Skin epidermis (tissue), 12 donors: ENCODE results near the gene RAD18.

Experiments
- H3K27ac ChIP-seq, 21 experiments: fragments of 200-600 bp; sonication (generic) in 11 of 21; one replicate each; pipeline ENCODE4 v1.5.0; 2020; ENCODE audit warnings: mild to moderate bottlenecking in 3 of 21, inconsistent platforms in 2 of 21, moderate library complexity in 2 of 21
- H3K4me3 ChIP-seq, 7 experiments: fragments of 200-600 bp; sonication (generic) in 2 of 7; one replicate each; pipeline ENCODE4 v1.5.0; 2020; ENCODE audit warnings: inconsistent platforms in 2 of 7, mild to moderate bottlenecking in 2 of 7, moderate library complexity in 1 of 7

RAD18 gene

DNA sequence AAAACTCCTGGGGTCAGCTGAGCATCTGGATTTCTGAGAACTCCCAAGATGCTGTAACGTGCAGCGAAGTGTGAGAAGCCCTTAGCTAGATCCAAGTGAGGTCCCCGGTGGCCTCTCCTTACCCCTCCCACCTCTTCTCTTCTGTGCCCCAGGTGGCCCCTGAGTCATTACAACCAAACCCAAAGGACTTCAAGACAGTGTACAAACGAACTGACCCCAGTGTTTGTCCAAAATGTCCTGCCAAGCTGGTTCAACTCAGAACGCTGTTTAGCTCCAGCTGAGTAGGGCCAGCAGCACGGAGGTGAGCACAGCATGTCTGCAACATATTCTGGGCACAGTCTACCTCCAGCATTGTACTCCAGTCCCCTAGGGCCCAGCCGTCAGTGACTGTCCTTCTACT, 119.9 kb downstream of the RAD18 start:
- no peak overlapping the region for H3K4me3 ChIP-seq
- no peak overlapping the region for H3K27ac ChIP-seq

DNA sequence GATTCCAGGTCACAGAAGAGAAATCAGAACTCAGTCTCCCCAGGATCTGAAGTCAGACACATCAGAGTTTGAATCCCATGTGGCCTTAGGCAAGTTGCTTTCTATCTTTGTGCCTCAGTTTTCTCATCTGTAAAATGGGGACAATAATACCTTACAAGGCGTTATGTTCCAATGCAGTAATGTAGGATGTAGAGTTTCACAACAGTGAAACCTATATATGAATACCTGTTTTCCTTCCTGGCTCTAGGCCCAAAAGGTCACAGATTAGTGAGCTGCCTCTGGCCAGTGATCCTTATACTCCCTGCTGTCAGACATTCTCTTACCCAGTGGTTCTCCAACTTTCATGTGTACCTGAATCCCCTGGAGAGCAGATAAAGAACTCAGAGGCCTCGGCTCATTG, 121.0 kb downstream of the RAD18 start:
- no peak overlapping the region for H3K27ac ChIP-seq
- H3K4me3 ChIP-seq = no peak overlapping the region

DNA sequence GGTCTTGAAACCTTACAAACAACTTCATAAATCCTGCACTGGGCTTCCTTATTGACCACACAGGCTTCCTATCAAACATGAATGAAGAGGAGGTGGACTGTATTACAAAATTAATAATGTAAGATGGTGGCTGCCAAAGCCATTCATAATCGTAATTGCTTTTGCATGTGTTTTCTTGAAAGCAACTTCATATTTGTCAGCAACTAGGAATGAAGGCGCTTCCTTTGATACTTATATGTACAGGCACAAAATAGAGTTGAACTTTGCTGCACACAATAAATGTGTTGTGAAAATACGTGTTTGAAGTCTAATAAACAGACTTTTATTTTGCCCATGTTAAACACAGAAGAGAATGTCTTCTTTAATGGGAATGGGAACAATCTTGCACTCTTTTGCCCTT, 121.8 kb downstream of the RAD18 start:
- Histone ChIP-seq H3K27ac (no peak overlapping the region), H3K4me3 (no peak overlapping the region)

DNA sequence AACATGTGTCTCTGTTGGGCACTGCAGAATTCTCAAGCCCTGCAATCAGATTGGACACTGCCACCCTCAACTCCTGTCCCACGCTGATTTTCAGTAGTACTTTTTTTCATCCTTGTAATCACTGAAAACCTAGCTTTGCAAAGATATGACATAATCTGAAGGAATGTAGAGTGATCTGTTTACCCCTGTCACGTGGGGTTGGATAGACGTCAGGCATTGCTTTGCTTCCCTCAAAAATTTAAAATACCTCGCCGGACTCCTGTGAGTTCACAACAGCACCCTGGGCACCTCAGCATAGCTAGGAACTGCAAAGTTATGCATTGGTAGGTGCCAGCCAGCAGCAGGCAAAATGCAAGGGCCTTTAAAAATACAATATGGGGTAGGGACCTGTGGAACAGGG, 122.7 kb downstream of the RAD18 start:
- no peak overlapping the region for H3K4me3 ChIP-seq
- H3K27ac ChIP-seq = no peak overlapping the region

DNA sequence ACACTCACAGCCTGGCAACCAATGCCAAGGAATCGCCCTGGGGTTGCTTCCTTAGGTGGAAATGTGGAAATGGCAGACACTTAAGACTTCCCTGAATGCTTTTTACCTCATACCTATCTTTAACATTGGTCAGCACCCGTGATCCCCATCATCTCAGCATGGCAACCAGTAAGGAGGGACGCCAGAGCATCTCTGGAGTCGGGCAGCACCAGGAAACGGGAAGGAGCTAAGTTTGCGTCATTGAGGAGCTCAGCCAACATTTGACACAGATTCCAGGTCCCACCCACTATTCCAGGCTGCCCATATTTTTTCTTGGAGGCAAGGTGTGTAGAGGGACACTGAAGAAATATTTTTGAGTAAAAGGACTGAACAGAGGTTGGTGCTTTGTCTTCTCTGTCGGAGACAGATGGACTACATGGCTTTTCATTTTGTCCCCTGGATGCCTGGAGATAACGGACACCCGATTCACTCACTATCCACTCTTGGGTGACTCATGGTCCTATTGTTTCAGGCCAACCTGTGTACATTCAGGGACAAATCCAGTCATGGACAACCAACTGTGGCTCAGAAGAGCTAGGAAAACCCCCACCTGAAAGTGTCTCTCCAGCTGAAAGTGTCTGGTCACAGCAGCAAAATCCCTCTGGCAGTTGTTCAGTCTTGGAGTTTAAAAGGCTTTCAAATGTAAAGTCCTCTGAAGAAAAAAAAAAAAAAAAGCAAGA, 123.5 kb downstream of the RAD18 start:
- no peak overlapping the region for H3K4me3 ChIP-seq
- no peak overlapping the region for H3K27ac ChIP-seq

DNA sequence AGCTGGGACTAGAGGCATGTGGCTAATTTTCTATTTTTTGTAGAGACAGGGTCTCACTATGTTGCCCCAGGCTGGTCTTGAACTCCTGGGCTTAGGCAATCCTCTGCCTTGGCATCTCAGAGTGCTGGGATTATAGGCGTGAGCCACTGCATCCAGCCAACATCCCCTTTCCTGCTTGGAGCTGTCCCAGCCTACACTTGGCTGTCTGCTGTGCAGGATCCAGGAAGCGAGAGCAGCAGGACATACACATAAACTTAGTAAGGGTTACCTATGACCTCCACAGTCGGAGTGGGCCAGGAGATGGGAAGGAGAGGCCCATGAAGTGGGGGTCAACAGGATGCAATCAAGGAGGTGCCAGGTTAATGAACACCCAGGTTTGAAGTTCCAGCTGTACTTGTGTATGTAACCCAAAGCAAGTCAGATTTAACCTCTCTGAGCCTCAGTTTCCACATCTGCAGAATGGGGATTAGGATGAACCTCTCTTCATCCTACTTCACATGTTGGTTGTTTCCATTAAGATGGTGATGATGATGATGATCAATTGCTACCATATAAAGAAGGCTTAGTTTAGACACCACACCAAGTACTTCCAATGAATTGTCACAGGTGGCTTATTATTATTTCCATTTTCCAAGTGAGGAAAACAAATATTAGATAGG, 124.4 kb downstream of the RAD18 start:
- no peak overlapping the region for H3K4me3 ChIP-seq
- no peak overlapping the region for H3K27ac ChIP-seq

DNA sequence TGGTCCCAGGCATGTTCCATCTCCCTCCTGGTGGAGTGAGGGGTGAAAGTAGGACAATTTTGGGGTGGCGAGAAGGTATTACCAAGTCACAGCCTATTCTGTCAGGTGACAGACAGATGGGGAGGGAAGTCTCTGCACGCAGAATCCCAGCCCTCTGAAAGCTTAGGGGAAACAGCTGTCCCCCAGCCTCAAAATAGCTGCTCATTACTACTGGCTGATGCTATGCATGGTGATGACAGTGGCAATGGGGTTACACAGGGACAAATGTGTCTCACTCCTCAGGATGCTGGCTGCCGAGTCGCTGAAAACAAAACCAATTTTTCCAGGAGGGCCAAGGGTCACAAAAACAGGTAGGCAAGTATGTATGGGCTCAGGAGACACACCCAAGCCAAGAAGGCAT, 125.0 kb downstream of the RAD18 start:
- no peak overlapping the region for H3K4me3 ChIP-seq
- H3K27ac ChIP-seq = no peak overlapping the region

DNA sequence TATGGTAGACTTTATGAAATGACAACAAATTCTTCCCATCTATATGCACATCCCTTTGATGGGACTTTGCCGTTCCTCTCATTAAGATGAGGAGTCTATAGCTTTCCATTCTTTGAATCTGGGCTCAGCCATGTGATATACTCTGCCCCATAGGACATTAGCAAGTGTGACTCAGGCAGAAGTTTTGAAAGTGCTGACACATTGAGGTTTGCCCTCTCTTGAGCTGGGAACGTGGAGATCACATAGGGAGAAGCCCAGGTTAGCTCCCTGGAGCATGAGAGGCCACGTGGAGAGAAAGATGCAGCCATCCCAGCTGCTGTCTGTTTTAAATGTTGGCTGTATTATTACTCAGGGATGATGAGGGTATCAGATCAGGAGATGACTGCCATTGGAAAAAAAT, 126.1 kb downstream of the RAD18 start:
- no peak overlapping the region for H3K4me3 ChIP-seq
- no peak overlapping the region for H3K27ac ChIP-seq

DNA sequence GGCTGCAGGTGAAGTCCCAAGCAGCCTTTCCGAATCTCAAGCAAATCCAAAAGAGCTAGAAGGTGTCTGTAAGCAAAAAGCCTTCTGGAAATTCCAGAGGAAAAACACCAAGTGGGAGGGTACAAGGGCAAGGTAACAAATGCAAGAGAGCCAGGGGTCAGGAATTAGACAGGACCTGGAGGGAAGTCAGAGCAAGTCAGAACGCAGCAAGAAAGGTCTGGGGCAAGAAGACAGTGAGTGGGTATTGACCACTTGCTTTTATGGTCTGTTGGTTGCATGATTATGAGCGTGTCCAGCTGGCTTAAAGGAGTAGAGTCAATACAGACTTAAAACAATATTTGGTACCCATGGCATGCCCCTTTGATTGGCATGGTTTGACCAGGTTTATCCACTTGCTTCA, 127.2 kb downstream of the RAD18 start:
- H3K4me3 ChIP-seq = no peak overlapping the region
- no peak overlapping the region for H3K27ac ChIP-seq

DNA sequence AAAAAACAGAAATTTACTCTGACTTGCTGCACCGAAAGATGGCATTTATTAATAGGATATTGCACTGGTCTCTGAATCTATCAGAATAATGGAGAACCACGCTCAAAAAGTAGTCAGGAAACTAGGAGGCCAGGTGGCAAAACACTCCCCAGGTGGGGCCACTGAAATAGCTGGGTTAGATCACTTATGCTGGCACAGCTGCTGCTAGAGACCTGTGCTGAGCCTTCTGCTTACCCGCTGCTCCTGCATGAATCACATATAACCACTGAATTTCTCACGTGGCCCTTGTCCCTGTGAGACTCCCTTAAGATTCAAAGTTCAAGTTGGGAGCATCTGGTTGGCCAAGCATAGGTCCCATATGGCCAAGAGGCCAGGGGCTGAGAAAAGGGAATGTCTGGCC, 127.9 kb downstream of the RAD18 start:
- no peak overlapping the region for H3K27ac ChIP-seq
- no peak overlapping the region for H3K4me3 ChIP-seq

DNA sequence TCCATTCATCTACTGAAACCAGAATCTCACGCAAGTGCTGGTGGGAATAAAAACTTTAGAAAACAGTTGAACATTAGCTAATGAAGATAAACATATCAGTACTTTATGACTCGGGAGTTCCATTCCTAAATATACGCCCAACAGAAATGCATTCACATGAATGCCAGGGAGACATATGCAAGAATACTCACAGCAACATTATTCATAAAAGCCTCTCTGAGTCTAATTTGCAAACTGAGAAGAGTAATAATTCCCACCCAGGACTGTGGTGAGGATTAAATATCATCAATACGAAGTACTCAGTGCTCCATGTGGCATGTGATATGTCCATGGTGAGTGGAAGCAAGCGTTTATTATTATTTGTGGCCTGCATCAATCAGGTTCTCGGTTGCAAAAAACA, 128.3 kb downstream of the RAD18 start:
- H3K4me3 ChIP-seq = no peak overlapping the region
- no peak overlapping the region for H3K27ac ChIP-seq

DNA sequence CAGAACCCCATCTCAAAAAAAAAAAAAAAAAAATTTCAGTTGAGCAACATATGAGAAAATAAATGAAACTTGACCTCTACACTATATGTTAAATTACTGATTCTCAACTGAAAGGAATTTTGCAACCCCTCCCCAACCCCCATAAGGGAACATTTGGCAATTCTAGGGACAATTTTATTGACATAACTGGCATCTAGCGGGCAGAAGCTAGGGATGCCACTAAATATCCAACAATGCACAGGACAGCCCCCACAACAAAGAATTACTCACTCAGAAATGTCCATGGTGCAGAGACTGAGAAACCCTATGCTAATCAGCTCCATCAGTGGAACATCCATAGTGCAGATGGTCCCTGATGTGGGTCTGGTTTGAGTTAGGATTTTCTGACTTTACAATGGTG, 135.6 kb downstream of the RAD18 start:
- Histone ChIP-seq H3K4me3 (no peak overlapping the region), H3K27ac (no peak overlapping the region)
